Effector CD8-positive, alpha-beta T cell (primary cell): ENCODE data around the gene ZDHHC18.
"Not testable (repeated sequence)": the region's sequence is repeated elsewhere in the genome, so short reads cannot be mapped to it uniquely, and the experiment has no call there.

Source experiments
- DNase-seq: peaks from one replicate; lab custom pipeline; 2025; lab: John Stamatoyannopoulos, UW

The ZDHHC18 gene

GRCh38 chr1:26791626-26792025 is 34.9 kb upstream of the ZDHHC18 start:
- no peak for DNase-seq

GRCh38 chr1:26792924-26793323 is 33.6 kb upstream of the ZDHHC18 start:
- DNase-seq: no peak

GRCh38 chr1:26794391-26794790 is 32.1 kb upstream of the ZDHHC18 start:
- DNase-seq: no peak

GRCh38 chr1:26797627-26798026 is 28.9 kb upstream of the ZDHHC18 start:
- no peak for DNase-seq

- no peak for DNase-seq
Observed at GRCh38 chr1:26799479-26800142, 26.9 kb upstream of the ZDHHC18 start.

- DNase-seq: not testable (repeated sequence)
Observed at GRCh38 chr1:26803932-26804331, 22.6 kb upstream of the ZDHHC18 start.

- DNase-seq: peak; percentile 62
Observed at GRCh38 chr1:26810105-26810504, 16.4 kb upstream of the ZDHHC18 start.

GRCh38 chr1:26811057-26811456 is 15.4 kb upstream of the ZDHHC18 start:
- no peak for DNase-seq

GRCh38 chr1:26811708-26812107 is 14.8 kb upstream of the ZDHHC18 start:
- no peak for DNase-seq

- DNase-seq: no peak
Observed at GRCh38 chr1:26814377-26814776, 12.1 kb upstream of the ZDHHC18 start.

GRCh38 chr1:26814893-26815292 is 11.6 kb upstream of the ZDHHC18 start:
- no peak for DNase-seq

GRCh38 chr1:26820784-26821269 is 5.7 kb upstream of the ZDHHC18 start:
- DNase-seq: peak; percentile 2

- no peak for DNase-seq
Observed at GRCh38 chr1:26822737-26823395, 3.6 kb upstream of the ZDHHC18 start.

GRCh38 chr1:26824731-26825130 is 1.8 kb upstream of the ZDHHC18 start:
- no peak for DNase-seq

- no peak for DNase-seq
Observed at GRCh38 chr1:26827106-26827604, 667 bp downstream of the ZDHHC18 start.

- no peak for DNase-seq
Observed at GRCh38 chr1:26827663-26828062, 1.2 kb downstream of the ZDHHC18 start.

- DNase-seq: no peak
Observed at GRCh38 chr1:26828411-26828991, 2.0 kb downstream of the ZDHHC18 start.

- no peak for DNase-seq
Observed at GRCh38 chr1:26829184-26829911, 2.9 kb downstream of the ZDHHC18 start.

GRCh38 chr1:26831059-26831458 is 4.6 kb downstream of the ZDHHC18 start:
- DNase-seq: no peak

GRCh38 chr1:26831546-26832248 is 5.2 kb downstream of the ZDHHC18 start:
- DNase-seq: no peak

- DNase-seq: no peak
Observed at GRCh38 chr1:26832249-26832960, 5.9 kb downstream of the ZDHHC18 start.
